Activated naive CD8-positive, alpha-beta T cell treated with anti-CD3 and anti-CD28 coated beads, Interleukin-2, amount 10 ng/mL, durations not matched to agents 7 days and 5 days (primary cell): ENCODE data around the gene MTF1. TPM values are rescaled to one million over a fixed set of nuclear protein-coding genes. Genes with fewer than 3 reads are reported as not detected.

Experiments
- ATAC-seq: fragments of 150-1000 bp; cut with Tn5 transposase; one replicate; pipeline ENCODE4 v1.10.0; 2021; ENCODE audit warnings: low read depth, moderate library complexity
- POLR2A ChIA-PET: fragments of 350-600 bp; sonication (Branson Sonifier 250); formaldehyde crosslinking; loops from one replicate; lab custom pipeline; 2021; ENCODE audit warnings: antibody characterized with exemption; lab: Charles Lee
- DNase-seq: peaks from one replicate; pipeline ENCODE4 v3.0.0; 2021
- H3K27ac Mint-ChIP-seq: one replicate; pipeline ENCODE4 v1.8.0; 2022; ENCODE audit warnings: mild to moderate bottlenecking, mixed read lengths
- H3K27me3 Mint-ChIP-seq: one replicate; pipeline ENCODE4 v1.8.0; 2022; ENCODE audit warnings: mild to moderate bottlenecking, moderate library complexity, mixed read lengths
- H3K36me3 Mint-ChIP-seq: one replicate; pipeline ENCODE4 v1.8.0; 2021; ENCODE audit warnings: mild to moderate bottlenecking, mixed read lengths
- H3K4me1 Mint-ChIP-seq: one replicate; pipeline ENCODE4 v1.8.0; 2021; ENCODE audit warnings: mixed read lengths
- H3K4me3 Mint-ChIP-seq: one replicate; pipeline ENCODE4 v1.8.0; 2022; ENCODE audit warnings: mild to moderate bottlenecking, moderate library complexity, mixed read lengths
- H3K9me3 Mint-ChIP-seq: one replicate; pipeline ENCODE4 v1.8.0; 2021; ENCODE audit warnings: mixed read lengths
- total RNA-seq, 2 experiments: library from RNA; stranded (reverse); gene quantifications; one replicate each; pipeline ENCODE4 v1.2.3, GENCODE V29; 2021

Gene MTF1
- total RNA-seq, 2 experiments from 2014 or later: 21.7 to 28.2 TPM

GRCh38 chr1:37814252-37814651 lies 45.1 kb downstream of the MTF1 start:
- Mint-ChIP-seq H3K4me1 (peaks cover 9% of the 10 kb centered on the region), H3K27ac (no peak overlapping the region), H3K36me3 (peaks cover 5% of the 10 kb centered on the region), H3K9me3 (no peaks in the 10 kb centered on the region), H3K27me3 (no peaks in the 10 kb centered on the region), H3K4me3 (no peak overlapping the region)
- no peak for DNase-seq
- POLR2A ChIA-PET: no interaction called here
- ATAC-seq: no peak

GRCh38 chr1:37813529-37814145 lies 45.8 kb downstream of the MTF1 start:
- Mint-ChIP-seq H3K4me3 (no peak overlapping the region), H3K27me3 (no peaks in the 10 kb centered on the region), H3K4me1 (peaks cover 13% of the 10 kb centered on the region), H3K9me3 (no peaks in the 10 kb centered on the region), H3K36me3 (peaks cover 5% of the 10 kb centered on the region), H3K27ac (no peak overlapping the region)
- DNase-seq: no peak
- POLR2A ChIA-PET: no interaction called here
- no peak for ATAC-seq

DNA sequence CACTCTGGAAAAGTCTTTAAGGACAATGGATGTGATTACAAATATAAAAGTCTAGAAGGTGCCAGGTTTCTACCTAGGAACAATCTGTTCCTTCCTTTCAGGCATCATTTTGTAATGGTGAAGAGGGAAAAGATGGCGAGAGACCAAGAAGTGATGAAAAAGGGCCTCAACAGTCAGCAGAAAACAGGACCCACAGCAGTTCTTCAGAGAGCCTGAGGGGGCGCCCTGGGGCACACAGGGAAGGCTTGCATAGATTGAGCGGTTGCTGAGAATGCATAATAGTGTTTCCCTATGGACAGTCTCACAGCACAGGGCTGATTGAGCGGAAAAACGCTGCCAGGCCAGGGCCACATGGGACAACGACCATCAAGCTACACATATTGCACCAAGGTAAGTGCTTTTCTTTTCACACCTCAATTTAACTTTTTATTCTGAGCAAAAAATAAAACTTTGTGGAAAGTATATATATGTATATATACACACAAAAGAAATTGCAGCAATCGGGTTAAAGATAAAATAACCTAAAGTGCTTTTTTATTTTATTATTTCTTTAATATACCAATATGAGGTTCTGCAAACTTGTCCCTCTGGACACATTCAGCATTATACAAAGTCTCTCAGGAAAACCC lies 48.3 kb downstream of the MTF1 start:
- no peak for ATAC-seq
- Mint-ChIP-seq H3K4me3 (no peak overlapping the region), H3K4me1 (peaks cover 21% of the 10 kb centered on the region), H3K36me3 (peaks cover 6% of the 10 kb centered on the region), H3K27ac (no peak overlapping the region), H3K27me3 (no peaks in the 10 kb centered on the region), H3K9me3 (no peaks in the 10 kb centered on the region)
- POLR2A ChIA-PET: no interaction called here
- DNase-seq: peak; percentile 74

DNA sequence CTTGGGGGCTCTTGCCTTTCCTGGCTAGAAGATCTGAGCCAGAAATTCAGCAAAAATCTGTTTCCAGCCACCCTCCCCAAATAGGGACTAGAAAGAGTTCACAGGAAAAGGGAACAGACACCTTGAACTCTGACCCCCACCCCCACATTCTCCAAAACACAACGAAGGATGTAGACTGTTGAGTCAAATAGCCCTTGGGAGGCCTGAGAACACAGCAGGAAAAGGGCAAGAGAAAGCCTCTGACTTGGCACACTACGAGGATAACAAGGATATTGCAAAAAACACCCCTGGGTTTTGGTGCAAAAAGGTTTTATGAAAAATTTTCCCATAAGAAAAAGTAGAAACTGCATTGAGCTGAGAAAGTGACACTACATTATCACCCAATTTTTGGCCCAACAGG lies 49.5 kb downstream of the MTF1 start:
- no peak for ATAC-seq
- Mint-ChIP-seq H3K27ac (peak overlapping the region; percentile 16), H3K9me3 (no peaks in the 10 kb centered on the region), H3K4me3 (no peak overlapping the region), H3K36me3 (peaks cover 7% of the 10 kb centered on the region), H3K4me1 (peaks cover 24% of the 10 kb centered on the region), H3K27me3 (no peaks in the 10 kb centered on the region)
- DNase-seq: no peak
- POLR2A ChIA-PET: no interaction called here

DNA sequence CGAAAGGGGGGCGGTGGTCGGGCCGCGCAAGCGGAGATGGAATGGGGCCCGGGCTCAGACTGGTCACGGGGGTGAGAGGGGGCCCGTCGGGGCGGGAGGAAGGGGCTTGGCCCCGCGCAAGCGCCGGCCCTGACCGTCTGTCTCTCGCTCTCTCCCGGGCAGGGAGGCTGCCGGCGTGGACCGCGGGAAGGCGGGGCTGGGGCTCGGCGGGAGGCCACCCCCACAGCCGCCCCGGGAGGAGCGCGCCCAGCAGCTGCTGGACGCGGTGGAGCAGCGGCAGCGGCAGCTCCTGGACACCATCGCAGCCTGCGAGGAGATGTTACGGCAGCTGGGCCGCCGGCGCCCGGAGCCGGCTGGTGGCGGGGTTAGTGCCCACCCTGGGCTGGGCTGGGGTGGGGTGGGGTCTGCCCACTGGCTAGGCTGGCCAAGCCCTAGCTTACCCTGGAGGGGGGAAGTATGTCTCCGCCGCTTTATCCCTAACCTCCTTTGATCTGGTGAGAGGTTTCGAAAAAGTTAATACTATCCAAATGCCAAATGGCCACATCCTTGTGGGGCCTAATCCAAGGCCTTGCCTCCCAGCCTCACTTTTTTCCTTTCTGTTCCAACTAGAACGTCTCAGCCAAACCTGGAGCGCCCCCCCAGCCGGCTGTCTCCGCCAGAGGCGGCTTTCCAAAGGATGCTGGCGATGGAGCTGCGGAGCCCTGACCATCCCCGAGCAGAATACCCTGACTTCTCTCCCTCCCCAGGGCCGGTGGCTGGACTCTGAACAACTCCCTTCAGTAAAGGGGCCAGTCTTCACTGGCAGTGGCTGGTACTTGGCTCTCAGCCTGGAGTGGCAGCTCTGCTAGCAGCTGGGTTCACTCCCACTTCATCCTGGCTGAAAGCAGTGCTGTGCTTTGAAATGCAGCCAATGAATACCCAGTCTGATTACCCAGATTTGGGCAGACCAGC lies 50.7 kb downstream of the MTF1 start:
- no peaks in the 10 kb centered on the region for H3K27me3 Mint-ChIP-seq
- peak; percentile 70 for DNase-seq
- peaks cover 24% of the 10 kb centered on the region for H3K4me1 Mint-ChIP-seq
- ATAC-seq: peak; percentile 46
- H3K4me3 Mint-ChIP-seq: peak overlapping the region; percentile 97
- POLR2A ChIA-PET: interaction anchor here (0.6 to 2.8 kb wide), 17 partner anchors 8 to 333 kb away, joined by 3 to 34 read pairs (median 5); partner anchors contain the start of genes CDCA8, GNL2, INPP5B and MTF1
- H3K27ac Mint-ChIP-seq: peak overlapping the region; percentile 98
- no peaks in the 10 kb centered on the region for H3K9me3 Mint-ChIP-seq
- peaks cover 17% of the 10 kb centered on the region for H3K36me3 Mint-ChIP-seq

- H3K4me1 Mint-ChIP-seq: peaks cover 24% of the 10 kb centered on the region
- DNase-seq (peak; percentile 93), ATAC-seq (peak; percentile 87)
- POLR2A ChIA-PET: interaction anchor here (0.6 to 2.8 kb wide), 19 partner anchors 9 to 333 kb away, joined by 3 to 34 read pairs (median 5); partner anchors contain the start of genes CDCA8, GNL2, INPP5B and MTF1
- peak within 1 kb of the TSS; percentile 98 for H3K27ac Mint-ChIP-seq
- H3K36me3 Mint-ChIP-seq: peaks cover 21% of the 10 kb centered on the region
- peak within 1 kb of the TSS; percentile 97 for H3K4me3 Mint-ChIP-seq
- no peaks in the 10 kb centered on the region for H3K9me3 Mint-ChIP-seq
- H3K27me3 Mint-ChIP-seq: no peaks in the 10 kb centered on the region
These were observed 51.6 kb downstream of the MTF1 start, which contains the start of the genes C1orf122 and YRDC for GRCh38 chr1:37807555-37808368. C1orf122 (plus strand) TSS chr1:37807790; CDS start chr1:37808405, 615 bp downstream. YRDC (minus strand) TSS chr1:37808208; CDS start chr1:37808180, 28 bp downstream.

GRCh38 chr1:37807220-37807554 lies 52.2 kb downstream of the MTF1 start:
- Mint-ChIP-seq H3K4me3 (peak overlapping the region; percentile 86), H3K27me3 (no peaks in the 10 kb centered on the region), H3K4me1 (peaks cover 24% of the 10 kb centered on the region), H3K27ac (peak overlapping the region; percentile 80), H3K36me3 (peaks cover 27% of the 10 kb centered on the region), H3K9me3 (no peaks in the 10 kb centered on the region)
- DNase-seq (no peak), ATAC-seq (no peak)
- POLR2A ChIA-PET: interaction anchor here (0.6 to 2.8 kb wide), 11 partner anchors 14 to 1046 kb away, joined by 3 to 34 read pairs (median 5); partner anchors contain the start of genes CDCA8, GNL2, INPP5B and MTF1

- Mint-ChIP-seq H3K27ac (no peak overlapping the region), H3K9me3 (no peaks in the 10 kb centered on the region), H3K4me1 (peaks cover 10% of the 10 kb centered on the region), H3K4me3 (no peak overlapping the region), H3K27me3 (no peaks in the 10 kb centered on the region), H3K36me3 (peaks cover 27% of the 10 kb centered on the region)
- DNase-seq: no peak
- no peak for ATAC-seq
- POLR2A ChIA-PET: no interaction called here
These were observed 57.0 kb downstream of the MTF1 start for GRCh38 chr1:37802439-37802838.

DNA sequence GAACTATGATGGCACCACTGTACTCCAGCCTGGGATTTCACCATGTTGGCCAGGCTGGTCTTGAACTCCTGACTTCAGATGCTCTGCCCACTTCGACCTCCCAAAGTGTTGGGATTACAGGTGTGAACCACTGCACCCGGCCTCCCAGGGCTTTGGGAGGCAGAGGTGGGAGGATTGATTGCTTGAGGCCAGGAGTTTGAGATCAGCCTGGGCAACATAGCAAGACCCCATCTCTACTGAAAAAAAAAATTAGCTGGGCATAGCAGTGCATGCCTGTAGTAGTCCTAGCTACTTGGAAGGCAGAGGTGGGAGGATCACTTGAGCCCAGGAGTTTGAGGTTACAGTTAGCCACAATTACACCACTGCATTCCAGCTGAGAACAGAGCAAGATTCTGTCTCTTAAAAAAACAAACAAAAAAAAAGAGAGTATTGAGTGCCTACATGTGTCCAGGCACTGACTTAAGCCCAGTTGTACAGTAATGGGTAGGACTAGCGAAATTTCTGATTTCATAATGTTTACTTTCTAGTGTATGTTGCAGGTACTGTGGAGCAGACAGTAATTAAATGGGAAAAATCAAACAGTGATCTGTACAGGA lies 61.5 kb downstream of the MTF1 start:
- Mint-ChIP-seq H3K9me3 (no peaks in the 10 kb centered on the region), H3K27me3 (peaks cover 16% of the 10 kb centered on the region), H3K4me1 (peaks cover 9% of the 10 kb centered on the region), H3K36me3 (peaks cover 8% of the 10 kb centered on the region), H3K4me3 (no peak overlapping the region), H3K27ac (no peak overlapping the region)
- no peak for DNase-seq
- no peak for ATAC-seq
- POLR2A ChIA-PET: interaction anchor here (0.6 kb wide), 1 partner anchor 209 kb away, joined by 5 read pairs; no protein-coding TSS in a partner anchor

- POLR2A ChIA-PET: no interaction called here
- Mint-ChIP-seq H3K4me3 (peak overlapping the region; percentile 51), H3K27ac (no peak overlapping the region), H3K4me1 (peaks cover 9% of the 10 kb centered on the region), H3K36me3 (no peaks in the 10 kb centered on the region), H3K9me3 (no peaks in the 10 kb centered on the region), H3K27me3 (peaks cover 26% of the 10 kb centered on the region)
- peak; percentile 80 for DNase-seq
- no peak for ATAC-seq
These were observed 63.9 kb downstream of the MTF1 start for GRCh38 chr1:37795340-37796125.

GRCh38 chr1:37794372-37795339 lies 64.7 kb downstream of the MTF1 start:
- DNase-seq (no peak), ATAC-seq (peak; percentile 23)
- Mint-ChIP-seq H3K27ac (no peak overlapping the region), H3K4me1 (peaks cover 9% of the 10 kb centered on the region), H3K4me3 (peak overlapping the region; percentile 60), H3K36me3 (no peaks in the 10 kb centered on the region), H3K27me3 (peaks cover 26% of the 10 kb centered on the region), H3K9me3 (no peaks in the 10 kb centered on the region)
- POLR2A ChIA-PET: interaction anchor here (0.6 kb wide), 1 partner anchor 93 kb away, joined by 6 read pairs; no protein-coding TSS in a partner anchor
